AG04450 (cell line): Measurements from ENCODE around the gene BNIP1. TPM values are rescaled to one million over a fixed set of nuclear protein-coding genes. Genes with fewer than 3 reads are reported as not detected.
"Not testable (repeated sequence)": the region's sequence is repeated elsewhere in the genome, so short reads cannot be mapped to it uniquely, and the experiment has no call there.

ENCODE experiments used
- CTCF ChIA-PET: fragments of 300-600, 350-600 bp; formaldehyde crosslinking; extraction: SDS; loops from one replicate; lab custom pipeline; 2022; ENCODE audit warnings: antibody characterized with exemption, inconsistent platforms; lab: Charles Lee
- POLR2A ChIA-PET: fragments of 350-600 bp; formaldehyde crosslinking; extraction: SDS; loops from one replicate; lab custom pipeline; 2021; ENCODE audit warnings: antibody characterized with exemption, inconsistent platforms; lab: Yijun Ruan, JAX
- DNase-seq: peaks from one replicate; pipeline ENCODE4 v3.0.0-alpha.2; 2011; ENCODE audit warnings: low read depth, low spot score
- H3K27ac ChIP-seq: one replicate; pipeline ENCODE4 v1.5.1; 2012; ENCODE audit warnings: low read depth, low read length, control low read depth
- H3K27me3 ChIP-seq: one replicate; pipeline ENCODE4 v1.6.0; 2012; ENCODE audit warnings: low read length; ENCODE audit not compliant: control insufficient read depth, insufficient read depth
- H3K4me3 ChIP-seq: 2 replicates; pipeline ENCODE4 v1.5.1; 2011; ENCODE audit warnings: mild to moderate bottlenecking, low read depth, low read length, control low read depth
- H3K9me3 ChIP-seq: 2 replicates; pipeline ENCODE4 v1.5.1; 2012; ENCODE audit warnings: low read length; ENCODE audit not compliant: control insufficient read depth, insufficient read depth
- CTCF ChIP-seq: IDR thresholded peaks from 2 replicates; pipeline ENCODE4 v1.5.1; 2011; ENCODE audit warnings: low read depth, low read length, control low read depth, inconsistent platforms
- polyA plus RNA-seq: library from polyadenylated mRNA; depleted of rRNA; stranded (reverse); fragments of >200 nt; gene quantifications from 2 replicates; pipeline ENCODE4 v1.2.3, GENCODE V29; 2011

BNIP1 gene
- polyA plus RNA-seq, 1 experiment = 23.5 TPM

GRCh38 chr5:173152547-173152946, 8.2 kb downstream of the BNIP1 start:
- ChIA-PET POLR2A (no interaction called here), CTCF (interaction anchor here (1.1 to 1.2 kb wide), 2 partner anchors 13 to 446 kb away, joined by 3 read pairs; no protein-coding TSS in a partner anchor)
- Histone ChIP-seq H3K27ac (no peak overlapping the region), H3K27me3 (no peaks in the 10 kb centered on the region), H3K9me3 (no peaks in the 10 kb centered on the region), H3K4me3 (no peak overlapping the region)
- TF ChIP-seq CTCF = no peak
- no peak for DNase-seq

- Histone ChIP-seq H3K4me3 (no peak overlapping the region), H3K27me3 (no peaks in the 10 kb centered on the region), H3K9me3 (no peaks in the 10 kb centered on the region), H3K27ac (no peak overlapping the region)
- no peak for DNase-seq
- POLR2A ChIA-PET = no interaction called here
- TF ChIP-seq CTCF = no peak
- CTCF ChIA-PET = interaction anchor here (1.1 kb wide), 2 partner anchors 11 to 12 kb away, joined by 3 read pairs; no protein-coding TSS in a partner anchor
These were observed 9.5 kb downstream of the BNIP1 start for GRCh38 chr5:173153842-173154241.

- H3K27ac ChIP-seq, H3K9me3 ChIP-seq, DNase-seq, H3K27me3 ChIP-seq, CTCF ChIA-PET, H3K4me3 ChIP-seq, POLR2A ChIA-PET: not testable (repeated sequence)
These were observed 10.3 kb downstream of the BNIP1 start for GRCh38 chr5:173154619-173155018.

- H3K9me3 ChIP-seq = no peaks in the 10 kb centered on the region
- CTCF ChIA-PET = interaction anchor here (1.1 kb wide), 1 partner anchor 11 kb away, joined by 3 read pairs; no protein-coding TSS in a partner anchor
- DNase-seq = no peak
- TF ChIP-seq CTCF = no peak
- H3K27me3 ChIP-seq = no peaks in the 10 kb centered on the region
- H3K27ac ChIP-seq = no peak overlapping the region
- no peak overlapping the region for H3K4me3 ChIP-seq
- POLR2A ChIA-PET = no interaction called here
These were observed 11.6 kb downstream of the BNIP1 start for GRCh38 chr5:173155912-173156311.

DNA sequence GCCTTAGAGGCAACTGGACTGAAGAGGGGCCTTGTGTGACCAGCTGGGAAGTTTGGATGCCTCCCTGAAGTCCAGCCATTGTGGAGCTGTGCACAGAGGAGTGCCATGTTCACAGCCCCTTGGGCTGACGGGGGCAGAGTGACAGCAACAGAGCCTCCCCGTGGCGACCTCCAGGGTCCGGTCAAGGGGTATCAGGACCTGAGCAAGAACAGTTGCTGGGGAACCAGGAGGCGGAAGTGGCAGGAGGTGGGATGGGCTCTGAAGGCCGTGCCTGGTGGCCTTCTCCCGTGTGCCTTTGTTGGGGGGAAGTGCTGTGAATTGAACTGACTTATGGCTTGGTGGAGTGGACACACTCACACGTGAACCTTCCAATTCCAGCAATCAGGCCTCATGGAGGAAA, 14.0 kb downstream of the BNIP1 start:
- H3K27me3 ChIP-seq = no peaks in the 10 kb centered on the region
- DNase-seq = no peak
- H3K27ac ChIP-seq = no peak overlapping the region
- no peak overlapping the region for H3K4me3 ChIP-seq
- no peaks in the 10 kb centered on the region for H3K9me3 ChIP-seq
- POLR2A ChIA-PET = interaction anchor here (0.7 kb wide), 2 partner anchors 35 to 148 kb away, joined by 3 to 4 read pairs; no protein-coding TSS in a partner anchor
- TF ChIP-seq CTCF = no peak
- CTCF ChIA-PET = interaction anchor here (1.4 kb wide), 1 partner anchor 180 kb away, joined by 5 read pairs; no protein-coding TSS in a partner anchor
